ENCODE data around the gene ABCA8.

ABCA8 gene

DNA sequence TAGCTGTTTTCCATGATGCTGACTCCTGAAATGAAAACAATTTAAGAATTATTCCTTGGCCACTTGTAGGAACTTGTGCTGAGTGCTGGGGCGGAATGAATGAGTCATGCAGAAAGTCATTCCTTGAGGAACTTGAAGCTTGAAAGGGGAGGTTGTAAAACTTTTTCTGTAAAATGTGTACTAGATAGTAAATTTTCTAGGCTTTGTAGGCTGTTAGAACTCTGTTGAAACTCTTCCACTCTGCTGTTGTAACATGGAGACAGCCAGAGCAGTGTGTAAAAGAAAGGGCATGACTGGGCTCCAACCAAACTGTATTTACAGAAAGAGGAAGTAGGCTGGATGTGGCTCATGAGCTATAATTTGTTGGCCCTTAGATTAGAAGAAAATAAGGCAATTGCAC is 46.1 kb downstream of the ABCA8 start:
- Mint-ChIP-seq H3K27ac (no peak overlapping the region), H3K9me3 (ENCODE audit: low read depth) (peaks cover 6% of the 10 kb centered on the region), H3K4me3 (no peak overlapping the region), H3K36me3 (no peaks in the 10 kb centered on the region), H3K27me3 (no peaks in the 10 kb centered on the region), H3K4me1 (ENCODE audit: low read depth) (no peaks in the 10 kb centered on the region)

DNA sequence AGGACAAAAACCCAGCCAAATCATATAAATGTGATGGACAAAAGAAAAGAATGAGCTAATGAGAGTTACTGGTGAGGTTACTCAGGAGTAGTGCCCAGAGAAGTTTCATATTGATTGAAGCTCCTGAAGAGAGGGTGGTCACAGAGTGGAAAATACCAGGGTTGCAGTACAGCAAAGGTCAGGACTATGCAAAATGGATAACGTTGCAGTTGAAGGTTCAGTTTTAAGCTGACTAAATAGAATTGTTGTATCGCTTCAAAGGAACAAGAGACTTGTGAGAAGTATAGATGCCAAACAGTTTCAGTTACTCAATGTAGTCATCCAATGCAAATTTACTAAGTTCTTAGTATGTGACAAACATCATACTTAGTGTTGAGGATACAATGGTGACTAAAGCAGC is 47.1 kb downstream of the ABCA8 start:
- H3K9me3 Mint-ChIP-seq (ENCODE audit: low read depth): peaks cover 6% of the 10 kb centered on the region
- H3K27me3 Mint-ChIP-seq: no peaks in the 10 kb centered on the region
- no peaks in the 10 kb centered on the region for H3K36me3 Mint-ChIP-seq
- H3K4me1 Mint-ChIP-seq (ENCODE audit: low read depth): no peaks in the 10 kb centered on the region
- no peak overlapping the region for H3K27ac Mint-ChIP-seq
- no peak overlapping the region for H3K4me3 Mint-ChIP-seq

DNA sequence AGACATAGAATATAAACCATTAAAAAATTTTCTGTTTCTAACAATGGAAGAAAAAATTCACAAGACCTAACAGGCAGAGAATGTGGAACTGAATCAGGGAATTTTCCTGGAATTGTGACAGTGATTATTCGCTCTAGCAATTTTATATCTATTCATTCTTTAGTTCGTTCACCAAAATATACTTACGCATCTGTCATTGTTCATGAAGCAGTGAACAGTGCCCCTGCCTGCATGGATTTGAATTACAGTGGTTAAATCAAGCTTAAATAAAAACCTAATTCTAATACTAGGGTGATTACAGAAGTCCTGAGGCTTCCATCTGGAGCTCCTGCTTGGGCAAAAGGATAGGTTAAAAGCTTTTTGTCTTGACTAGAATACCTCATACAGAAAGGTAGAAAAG is 48.6 kb downstream of the ABCA8 start:
- no peaks in the 10 kb centered on the region for H3K27me3 Mint-ChIP-seq
- no peaks in the 10 kb centered on the region for H3K4me1 Mint-ChIP-seq (ENCODE audit: low read depth)
- no peaks in the 10 kb centered on the region for H3K36me3 Mint-ChIP-seq
- H3K9me3 Mint-ChIP-seq (ENCODE audit: low read depth): no peaks in the 10 kb centered on the region
- H3K4me3 Mint-ChIP-seq: no peak overlapping the region
- H3K27ac Mint-ChIP-seq: no peak overlapping the region

- H3K4me3 Mint-ChIP-seq: no peak overlapping the region
- H3K27me3 Mint-ChIP-seq: no peaks in the 10 kb centered on the region
- no peaks in the 10 kb centered on the region for H3K36me3 Mint-ChIP-seq
- H3K27ac Mint-ChIP-seq: no peak overlapping the region
- no peaks in the 10 kb centered on the region for H3K4me1 Mint-ChIP-seq (ENCODE audit: low read depth)
- no peaks in the 10 kb centered on the region for H3K9me3 Mint-ChIP-seq (ENCODE audit: low read depth)
Observed at GRCh38 chr17:68903286-68903685, 51.9 kb downstream of the ABCA8 start.

- no peaks in the 10 kb centered on the region for H3K4me1 Mint-ChIP-seq (ENCODE audit: low read depth)
Observed at GRCh38 chr17:68897557-68897956, 57.6 kb downstream of the ABCA8 start.

DNA sequence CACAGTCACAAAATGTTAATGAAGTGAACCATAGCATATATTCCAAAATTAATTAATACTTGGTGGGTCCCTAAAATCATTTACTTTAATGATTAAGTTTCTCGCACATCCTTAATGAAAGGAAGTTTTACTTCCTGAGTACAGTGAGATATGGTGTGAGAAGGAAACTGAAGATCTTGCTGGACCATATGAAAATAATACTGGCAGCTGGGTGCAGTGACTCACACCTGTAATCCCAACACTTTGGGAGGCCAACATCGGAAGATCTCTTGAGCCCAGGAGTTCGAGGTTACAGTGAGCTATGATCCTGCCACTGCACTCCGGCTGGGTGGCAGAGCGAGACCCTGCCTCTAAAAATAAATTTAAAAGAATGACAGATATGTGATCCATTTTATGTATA is 62.5 kb downstream of the ABCA8 start:
- H3K27ac Mint-ChIP-seq: no peak overlapping the region
- H3K36me3 Mint-ChIP-seq: peaks cover 1% of the 10 kb centered on the region
- H3K27me3 Mint-ChIP-seq: peaks cover 6% of the 10 kb centered on the region

More at GRCh38 chr17:68897557-68897956, 57.6 kb downstream of the ABCA8 start:
- Mint-ChIP-seq H3K36me3 (peaks cover 2% of the 10 kb centered on the region), H3K9me3 (ENCODE audit: low read depth) (peaks cover 10% of the 10 kb centered on the region), H3K4me3 (no peak overlapping the region), H3K27ac (no peak overlapping the region), H3K27me3 (peaks cover 3% of the 10 kb centered on the region)

DNA sequence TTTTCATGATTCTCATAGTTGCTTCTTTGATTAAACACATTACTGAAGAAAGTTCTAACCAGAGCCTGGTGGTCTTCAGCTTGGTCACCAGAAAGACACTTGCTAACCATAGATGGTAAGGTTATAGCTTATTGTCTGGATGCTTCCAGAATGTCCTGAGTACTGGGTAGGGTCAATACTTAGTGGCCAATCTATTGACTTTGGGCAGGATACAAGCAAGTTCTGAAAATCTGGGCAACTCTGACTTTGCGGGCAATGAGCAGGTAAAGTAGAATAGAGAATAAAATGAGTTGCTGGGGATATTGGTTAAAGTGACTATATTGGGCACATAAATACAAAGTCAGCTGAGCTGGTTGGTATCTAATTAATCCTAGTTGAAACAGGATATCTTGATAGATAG is 63.0 kb downstream of the ABCA8 start:
- H3K36me3 Mint-ChIP-seq: no peaks in the 10 kb centered on the region
- no peak overlapping the region for H3K4me3 Mint-ChIP-seq
- no peak overlapping the region for H3K27ac Mint-ChIP-seq
- H3K4me1 Mint-ChIP-seq (ENCODE audit: low read depth): no peaks in the 10 kb centered on the region
- peaks cover 5% of the 10 kb centered on the region for H3K27me3 Mint-ChIP-seq
- H3K9me3 Mint-ChIP-seq (ENCODE audit: low read depth): peaks cover 6% of the 10 kb centered on the region

More for the DNA sequence above, 62.5 kb downstream of the ABCA8 start:
- no peaks in the 10 kb centered on the region for H3K4me1 Mint-ChIP-seq (ENCODE audit: low read depth)
- peaks cover 8% of the 10 kb centered on the region for H3K9me3 Mint-ChIP-seq (ENCODE audit: low read depth)
- H3K4me3 Mint-ChIP-seq: no peak overlapping the region

DNA sequence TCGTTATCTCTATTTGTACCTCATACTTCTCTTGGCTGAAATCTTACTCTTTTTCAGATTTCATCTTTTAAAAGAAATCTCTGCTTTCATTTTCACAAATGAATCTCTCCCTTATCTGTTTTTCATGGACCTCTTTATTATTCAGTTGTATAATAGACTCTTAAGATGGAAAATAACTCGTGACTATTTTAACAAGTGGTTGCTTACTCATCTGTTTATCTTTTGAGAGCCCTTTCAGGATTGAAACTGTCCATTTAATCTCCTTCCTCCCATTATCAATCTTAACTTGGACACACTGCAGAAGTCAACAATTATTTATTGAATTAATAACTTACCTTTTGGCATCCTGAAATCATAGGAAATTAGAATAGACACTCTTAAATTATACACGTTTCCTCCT is 68.8 kb downstream of the ABCA8 start:
- Mint-ChIP-seq H3K27ac (no peak overlapping the region), H3K4me3 (no peak overlapping the region), H3K9me3 (ENCODE audit: low read depth) (no peaks in the 10 kb centered on the region), H3K4me1 (ENCODE audit: low read depth) (no peaks in the 10 kb centered on the region), H3K27me3 (peaks cover 5% of the 10 kb centered on the region), H3K36me3 (no peaks in the 10 kb centered on the region)

GRCh38 chr17:68884888-68885287 is 70.3 kb downstream of the ABCA8 start:
- no peaks in the 10 kb centered on the region for H3K9me3 Mint-ChIP-seq (ENCODE audit: low read depth)
- H3K4me1 Mint-ChIP-seq (ENCODE audit: low read depth): no peaks in the 10 kb centered on the region
- H3K36me3 Mint-ChIP-seq: no peaks in the 10 kb centered on the region
- peaks cover 5% of the 10 kb centered on the region for H3K27me3 Mint-ChIP-seq
- no peak overlapping the region for H3K4me3 Mint-ChIP-seq
- no peak overlapping the region for H3K27ac Mint-ChIP-seq

GRCh38 chr17:68878226-68878885 is 76.8 kb downstream of the ABCA8 start:
- H3K4me1 Mint-ChIP-seq (ENCODE audit: low read depth): no peaks in the 10 kb centered on the region
- no peak overlapping the region for H3K4me3 Mint-ChIP-seq
- H3K9me3 Mint-ChIP-seq (ENCODE audit: low read depth): peaks cover 17% of the 10 kb centered on the region
- peaks cover 2% of the 10 kb centered on the region for H3K27me3 Mint-ChIP-seq
- no peaks in the 10 kb centered on the region for H3K36me3 Mint-ChIP-seq
- no peak overlapping the region for H3K27ac Mint-ChIP-seq

GRCh38 chr17:68871447-68871846 is 83.7 kb downstream of the ABCA8 start:
- no peak overlapping the region for H3K27ac Mint-ChIP-seq
- no peaks in the 10 kb centered on the region for H3K36me3 Mint-ChIP-seq
- H3K4me3 Mint-ChIP-seq: no peak overlapping the region
- H3K4me1 Mint-ChIP-seq (ENCODE audit: low read depth): no peaks in the 10 kb centered on the region
- H3K9me3 Mint-ChIP-seq (ENCODE audit: low read depth): peaks cover 5% of the 10 kb centered on the region
- peaks cover 5% of the 10 kb centered on the region for H3K27me3 Mint-ChIP-seq

DNA sequence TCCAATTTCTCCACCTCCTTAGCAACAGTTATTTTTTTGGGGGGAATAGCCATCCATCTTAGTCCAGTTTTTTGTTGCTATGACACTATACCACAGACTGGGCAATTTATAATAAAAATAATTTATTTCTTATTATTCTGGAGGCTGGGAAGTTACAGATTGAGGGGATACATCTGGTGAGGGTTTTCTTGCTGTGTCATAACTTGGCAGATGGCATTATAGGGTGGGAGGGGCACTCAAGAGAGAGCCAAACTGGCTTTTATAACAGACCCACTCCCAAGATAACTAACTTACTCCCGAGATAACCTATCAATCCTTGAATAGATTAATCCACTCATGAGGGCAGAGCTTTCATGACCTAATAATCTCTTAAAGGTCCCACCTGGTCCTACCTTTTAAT is 84.2 kb downstream of the ABCA8 start:
- H3K36me3 Mint-ChIP-seq: no peaks in the 10 kb centered on the region
- H3K27ac Mint-ChIP-seq: no peak overlapping the region
- no peak overlapping the region for H3K4me3 Mint-ChIP-seq
- no peaks in the 10 kb centered on the region for H3K4me1 Mint-ChIP-seq (ENCODE audit: low read depth)
- peaks cover 4% of the 10 kb centered on the region for H3K27me3 Mint-ChIP-seq
- H3K9me3 Mint-ChIP-seq (ENCODE audit: low read depth): peaks cover 5% of the 10 kb centered on the region

DNA sequence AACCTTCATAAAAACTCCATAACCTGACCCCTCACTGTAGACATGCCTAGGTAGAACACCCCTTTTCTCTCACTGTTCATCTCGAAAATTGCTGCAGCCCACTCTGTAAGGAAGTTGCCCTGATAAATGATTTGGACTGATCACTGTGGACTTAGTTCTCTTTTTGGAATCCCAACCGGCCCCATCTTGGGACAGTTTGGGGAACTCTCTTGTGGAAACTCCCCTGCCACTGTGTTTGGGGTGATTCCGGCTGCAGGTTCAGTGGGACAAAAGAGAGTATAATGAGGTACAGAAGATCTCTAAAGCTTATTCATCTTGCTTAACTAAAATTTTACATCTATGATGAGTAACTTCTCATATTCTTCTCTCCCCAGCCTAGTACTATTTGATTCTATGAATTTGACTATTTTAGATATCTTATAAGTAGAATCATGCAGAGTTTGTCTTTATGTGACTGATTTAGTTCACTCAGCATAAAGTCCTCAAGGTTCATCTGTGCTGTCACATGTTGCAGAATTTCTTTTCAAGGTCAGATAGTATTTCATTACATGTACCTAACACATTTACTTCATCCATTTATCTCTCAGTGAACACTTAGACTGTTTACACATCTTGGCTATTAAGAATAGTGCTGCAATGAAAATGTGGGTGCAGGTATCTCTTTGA is 84.9 kb downstream of the ABCA8 start:
- Mint-ChIP-seq H3K36me3 (no peaks in the 10 kb centered on the region), H3K9me3 (ENCODE audit: low read depth) (peaks cover 5% of the 10 kb centered on the region), H3K27me3 (peaks cover 3% of the 10 kb centered on the region), H3K4me1 (ENCODE audit: low read depth) (no peaks in the 10 kb centered on the region), H3K4me3 (no peak overlapping the region), H3K27ac (no peak overlapping the region)

DNA sequence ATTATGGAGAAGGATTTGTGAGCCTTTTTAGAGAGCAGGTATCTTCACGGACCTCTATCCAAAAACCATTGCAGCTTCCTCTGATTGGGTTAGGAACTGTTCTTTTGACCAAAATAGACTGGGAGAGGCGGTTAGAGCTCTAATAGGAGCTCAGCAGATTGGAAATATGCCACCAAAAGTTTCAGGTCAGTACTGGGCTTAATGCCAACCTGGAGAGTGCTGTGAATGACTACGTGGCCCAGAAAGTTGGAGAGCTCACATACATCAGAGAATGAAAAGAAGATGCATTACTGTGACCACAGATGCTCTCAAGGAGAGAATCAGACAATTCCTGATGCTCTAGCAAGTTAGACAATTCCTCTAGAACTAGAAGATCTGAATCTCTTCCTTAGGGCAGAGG is 86.5 kb downstream of the ABCA8 start:
- peaks cover 5% of the 10 kb centered on the region for H3K9me3 Mint-ChIP-seq (ENCODE audit: low read depth)
- peaks cover 3% of the 10 kb centered on the region for H3K27me3 Mint-ChIP-seq
- H3K27ac Mint-ChIP-seq: no peak overlapping the region
- no peaks in the 10 kb centered on the region for H3K36me3 Mint-ChIP-seq
- H3K4me3 Mint-ChIP-seq: no peak overlapping the region
- H3K4me1 Mint-ChIP-seq (ENCODE audit: low read depth): no peaks in the 10 kb centered on the region

DNA sequence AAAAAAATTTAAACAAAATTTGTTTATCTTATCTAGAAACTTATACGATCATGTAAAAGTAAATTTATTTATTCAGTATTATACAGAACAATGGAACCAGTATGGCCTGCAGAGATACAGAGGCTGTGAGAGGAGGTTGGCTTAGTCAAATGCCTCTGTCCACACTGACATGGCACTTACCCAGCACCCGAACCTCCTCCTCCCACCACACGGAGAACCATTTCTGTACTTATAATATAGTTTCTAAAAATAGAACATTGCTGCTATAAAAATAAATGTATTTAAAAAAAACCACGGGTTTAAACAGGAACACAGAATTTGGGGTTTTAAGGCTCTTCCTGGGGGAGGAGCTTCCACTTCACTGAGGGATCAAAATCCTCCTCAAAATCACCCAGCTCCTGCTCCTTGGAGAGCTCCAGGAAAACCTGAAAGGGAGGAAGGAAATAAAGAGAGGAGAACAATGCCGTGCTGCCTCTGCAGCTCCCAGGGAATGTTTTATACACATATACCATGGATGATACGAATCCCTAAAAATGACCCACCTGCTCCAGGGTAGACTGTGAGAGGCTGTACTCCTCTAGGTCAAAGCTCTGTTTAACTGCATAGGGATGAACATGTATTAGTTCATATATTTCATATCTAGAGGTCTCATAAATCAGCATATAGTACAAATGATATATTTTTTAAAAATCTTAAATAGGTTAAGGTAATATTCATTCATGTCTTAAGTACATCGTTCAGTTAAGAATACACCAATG is 87.3 kb downstream of the ABCA8 start:
- Mint-ChIP-seq H3K27ac (no peak overlapping the region), H3K27me3 (peaks cover 3% of the 10 kb centered on the region), H3K4me1 (ENCODE audit: low read depth) (no peaks in the 10 kb centered on the region), H3K9me3 (ENCODE audit: low read depth) (peaks cover 8% of the 10 kb centered on the region), H3K4me3 (no peak overlapping the region), H3K36me3 (no peaks in the 10 kb centered on the region)

Data from activated naive CD8-positive, alpha-beta T cell (primary cell).